ENCODE measurements around the gene MEIS2. TPM values are rescaled to one million over a fixed set of nuclear protein-coding genes. Genes with fewer than 3 reads are reported as not detected.

MEIS2 gene
- total RNA-seq, 5 donors from 2014 or later (not counting 1 experiment from before 2014, with no cell fraction given): 0.38 to 0.54 TPM; not detected in 3

DNA sequence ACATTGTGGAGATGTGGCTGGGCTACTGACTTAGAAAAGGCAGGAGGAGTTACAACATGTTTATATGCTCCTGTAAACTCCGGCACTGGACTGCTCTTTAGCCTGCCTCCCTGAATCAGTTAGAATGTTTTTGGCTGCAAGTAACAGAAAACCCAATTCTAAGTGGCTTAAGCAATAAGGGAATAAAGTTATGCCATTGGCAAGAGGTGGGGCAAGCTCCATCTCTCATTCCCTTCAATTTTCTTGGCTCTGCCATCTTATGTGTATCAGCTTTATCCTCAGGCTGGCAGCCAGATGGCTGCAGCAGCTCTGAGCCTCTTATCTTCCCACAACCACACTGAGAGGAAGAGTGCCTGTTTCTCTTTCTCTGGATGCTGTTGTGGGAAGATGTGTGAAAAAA lies 22.4 kb upstream of the MEIS2 start:
- Histone ChIP-seq H3K4me3 (ENCODE audit: control insufficient read depth in 1 of 2, extremely low read depth in 1 of 2, low read length in 1 of 2) (no peak overlapping the region), H3K4me1 (ENCODE audit: control insufficient read depth in 1 of 2, extremely low read depth in 1 of 2, insufficient read depth in 2 of 2, low read length in 2 of 2) (no peaks in the 10 kb centered on the region), H3K27ac (ENCODE audit: low read length) (no peak overlapping the region), H3K9me3 (no peaks in the 10 kb centered on the region), H3K27me3 (replicated peaks in 1 of 2; ENCODE audit: control insufficient read depth in 2 of 2, extremely low read depth in 1 of 2, insufficient read depth in 2 of 2, low read length in 1 of 2) (no peaks in the 10 kb centered on the region), H3K36me3 (ENCODE audit: control insufficient read depth in 2 of 2, extremely low read depth in 1 of 2, insufficient read depth in 1 of 2, low read length in 1 of 2) (no peaks in the 10 kb centered on the region)
- no peaks in the 10 kb centered on the region for H3K9me3 Mint-ChIP-seq
- 100% methylated on average over 1 of the region's 1 CpG for WGBS (ENCODE audit: insufficient coverage)
- no peak overlapping the region for H3K4me3 Mint-ChIP-seq
- H3K27me3 Mint-ChIP-seq: peaks cover 6 to 10% of the 10 kb centered on the region in 2 donors
- H3K4me1 Mint-ChIP-seq: no peaks in the 10 kb centered on the region
- ATAC-seq (replicated peaks in 1 of 4) (no peak), DNase-seq (no peak)
- ChIA-PET POLR2A (no interaction called here), CTCF (no interaction called here)
- H3K36me3 Mint-ChIP-seq: no peaks in the 10 kb centered on the region
- no peak overlapping the region for H3K27ac Mint-ChIP-seq

DNA sequence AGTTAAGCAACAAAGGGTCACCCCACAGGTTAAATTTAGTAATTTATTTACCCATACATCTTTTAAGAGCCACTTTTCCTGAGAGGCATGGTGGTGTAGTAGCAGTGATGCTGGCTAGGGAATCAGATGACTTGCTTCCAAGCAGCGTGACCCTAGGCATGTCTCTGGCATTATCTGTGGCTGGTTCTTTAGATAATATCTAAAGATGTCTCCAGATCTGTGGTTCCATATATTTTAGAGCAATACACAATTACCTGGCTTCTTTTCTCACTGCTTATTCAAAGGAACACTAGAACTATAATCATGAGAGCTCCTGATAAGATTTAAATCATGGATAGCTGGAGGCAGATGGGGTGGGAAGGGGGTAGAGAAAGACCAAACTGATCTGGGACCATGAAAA lies 21.1 kb upstream of the MEIS2 start:
- DNase-seq (no peak), ATAC-seq (replicated peaks in 1 of 4) (no peak)
- Histone ChIP-seq H3K36me3 (ENCODE audit: control insufficient read depth in 2 of 2, extremely low read depth in 1 of 2, insufficient read depth in 1 of 2, low read length in 1 of 2) (no peaks in the 10 kb centered on the region), H3K4me1 (ENCODE audit: control insufficient read depth in 1 of 2, extremely low read depth in 1 of 2, insufficient read depth in 2 of 2, low read length in 2 of 2) (no peaks in the 10 kb centered on the region), H3K9me3 (no peaks in the 10 kb centered on the region), H3K4me3 (ENCODE audit: control insufficient read depth in 1 of 2, extremely low read depth in 1 of 2, low read length in 1 of 2) (no peak overlapping the region), H3K27me3 (replicated peaks in 1 of 2; ENCODE audit: control insufficient read depth in 2 of 2, extremely low read depth in 1 of 2, insufficient read depth in 2 of 2, low read length in 1 of 2) (no peaks in the 10 kb centered on the region), H3K27ac (ENCODE audit: low read length) (no peak overlapping the region)
- Mint-ChIP-seq H3K4me3 (no peak overlapping the region), H3K9me3 (no peaks in the 10 kb centered on the region), H3K36me3 (no peaks in the 10 kb centered on the region), H3K27me3 (peaks cover 6 to 10% of the 10 kb centered on the region in 2 donors), H3K27ac (no peak overlapping the region), H3K4me1 (no peaks in the 10 kb centered on the region)
- CTCF ChIA-PET: no interaction called here
- POLR2A ChIA-PET: interaction anchor here in 1 of 2 donors (0.7 kb wide), 1 partner anchor 9 kb away, joined by 3 read pairs; no protein-coding TSS in a partner anchor
- no CpG with 5 or more reads among the region's 1 CpG for WGBS (ENCODE audit: insufficient coverage)

DNA sequence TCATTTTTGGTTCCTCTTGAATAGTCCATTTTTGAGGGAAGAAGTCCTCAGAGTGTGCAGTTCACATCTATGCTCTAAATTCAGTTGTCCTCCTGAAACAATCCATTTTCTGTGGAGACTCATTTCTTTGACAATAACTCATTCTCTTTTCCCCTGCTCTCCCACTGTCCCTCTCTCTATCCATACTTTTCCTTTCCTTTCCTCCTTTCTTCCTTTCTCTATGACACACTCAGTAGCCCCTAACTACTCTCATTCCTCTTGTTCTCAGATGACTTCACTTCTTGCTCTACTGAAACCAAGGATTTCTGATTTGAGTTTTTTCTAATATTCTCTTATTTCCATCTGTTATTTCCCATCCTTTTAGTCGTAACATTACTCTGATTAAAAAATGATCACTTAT lies 16.7 kb upstream of the MEIS2 start:
- peaks cover 3 to 7% of the 10 kb centered on the region in 2 experiments for H3K27me3 ChIP-seq (replicated peaks in 1 of 2; ENCODE audit: control insufficient read depth in 2 of 2, extremely low read depth in 1 of 2, insufficient read depth in 2 of 2, low read length in 1 of 2)
- H3K27me3 Mint-ChIP-seq: peaks cover 31 to 34% of the 10 kb centered on the region in 2 donors
- no peaks in the 10 kb centered on the region for H3K9me3 ChIP-seq
- no peaks in the 10 kb centered on the region for H3K4me1 ChIP-seq (ENCODE audit: control insufficient read depth in 1 of 2, extremely low read depth in 1 of 2, insufficient read depth in 2 of 2, low read length in 2 of 2)
- ChIA-PET POLR2A (no interaction called here), CTCF (no interaction called here)
- no CpG with 5 or more reads among the region's 1 CpG for WGBS (ENCODE audit: insufficient coverage)
- H3K27ac Mint-ChIP-seq: no peak overlapping the region
- H3K4me3 ChIP-seq (ENCODE audit: control insufficient read depth in 1 of 2, extremely low read depth in 1 of 2, low read length in 1 of 2): no peak overlapping the region
- H3K9me3 Mint-ChIP-seq: no peaks in the 10 kb centered on the region
- no peak overlapping the region for H3K4me3 Mint-ChIP-seq
- ATAC-seq (replicated peaks in 1 of 4): no peak
- H3K27ac ChIP-seq (ENCODE audit: low read length): no peak overlapping the region
- DNase-seq: no peak
- H3K4me1 Mint-ChIP-seq: peaks cover 0 to 2% (median under 1%) of the 10 kb centered on the region in 3 donors
- H3K36me3 ChIP-seq (ENCODE audit: control insufficient read depth in 2 of 2, extremely low read depth in 1 of 2, insufficient read depth in 1 of 2, low read length in 1 of 2): no peaks in the 10 kb centered on the region
- no peaks in the 10 kb centered on the region for H3K36me3 Mint-ChIP-seq

DNA sequence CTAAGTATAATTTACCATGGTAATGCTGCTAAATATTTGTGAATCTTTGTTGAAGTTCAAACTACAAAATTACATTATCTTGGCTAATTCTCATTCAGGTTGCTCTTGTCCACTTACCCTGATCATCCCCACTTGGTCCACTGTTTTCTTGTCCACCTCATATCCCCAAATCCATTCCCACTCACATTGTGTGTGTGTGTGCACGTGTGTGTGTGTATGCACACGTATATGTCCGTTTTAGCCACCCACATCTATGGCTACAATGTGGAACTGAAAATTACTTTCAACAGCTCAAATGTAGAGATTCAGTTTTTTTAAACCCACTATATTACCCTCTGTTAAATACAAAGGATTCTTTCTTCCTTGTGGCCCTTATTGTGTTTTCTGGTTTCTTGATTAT lies 15.2 kb upstream of the MEIS2 start:
- DNase-seq: no peak
- no peak overlapping the region for H3K4me3 ChIP-seq (ENCODE audit: control insufficient read depth in 1 of 2, extremely low read depth in 1 of 2, low read length in 1 of 2)
- H3K9me3 Mint-ChIP-seq: peaks cover 0 to 4% (median 3%) of the 10 kb centered on the region in 3 donors
- H3K27me3 ChIP-seq (replicated peaks in 1 of 2; ENCODE audit: control insufficient read depth in 2 of 2, extremely low read depth in 1 of 2, insufficient read depth in 2 of 2, low read length in 1 of 2): peaks cover 5 to 20% of the 10 kb centered on the region in 2 experiments
- no peaks in the 10 kb centered on the region for H3K9me3 ChIP-seq
- H3K27ac ChIP-seq (ENCODE audit: low read length): no peak overlapping the region
- no peaks in the 10 kb centered on the region for H3K36me3 ChIP-seq (ENCODE audit: control insufficient read depth in 2 of 2, extremely low read depth in 1 of 2, insufficient read depth in 1 of 2, low read length in 1 of 2)
- ATAC-seq (replicated peaks in 1 of 4): no peak
- H3K4me1 Mint-ChIP-seq: peaks cover 11 to 15% (median 12%) of the 10 kb centered on the region in 3 donors
- no peak overlapping the region for H3K4me3 Mint-ChIP-seq
- peaks cover 0 to 5% of the 10 kb centered on the region in 2 experiments for H3K4me1 ChIP-seq (ENCODE audit: control insufficient read depth in 1 of 2, extremely low read depth in 1 of 2, insufficient read depth in 2 of 2, low read length in 2 of 2)
- no peak overlapping the region for H3K27ac Mint-ChIP-seq
- H3K36me3 Mint-ChIP-seq: no peaks in the 10 kb centered on the region
- H3K27me3 Mint-ChIP-seq: peaks cover 40 to 41% of the 10 kb centered on the region in 2 donors
- ChIA-PET POLR2A (no interaction called here), CTCF (no interaction called here)
- no CpG with 5 or more reads among the region's 3 CpGs for WGBS (ENCODE audit: insufficient coverage)

DNA sequence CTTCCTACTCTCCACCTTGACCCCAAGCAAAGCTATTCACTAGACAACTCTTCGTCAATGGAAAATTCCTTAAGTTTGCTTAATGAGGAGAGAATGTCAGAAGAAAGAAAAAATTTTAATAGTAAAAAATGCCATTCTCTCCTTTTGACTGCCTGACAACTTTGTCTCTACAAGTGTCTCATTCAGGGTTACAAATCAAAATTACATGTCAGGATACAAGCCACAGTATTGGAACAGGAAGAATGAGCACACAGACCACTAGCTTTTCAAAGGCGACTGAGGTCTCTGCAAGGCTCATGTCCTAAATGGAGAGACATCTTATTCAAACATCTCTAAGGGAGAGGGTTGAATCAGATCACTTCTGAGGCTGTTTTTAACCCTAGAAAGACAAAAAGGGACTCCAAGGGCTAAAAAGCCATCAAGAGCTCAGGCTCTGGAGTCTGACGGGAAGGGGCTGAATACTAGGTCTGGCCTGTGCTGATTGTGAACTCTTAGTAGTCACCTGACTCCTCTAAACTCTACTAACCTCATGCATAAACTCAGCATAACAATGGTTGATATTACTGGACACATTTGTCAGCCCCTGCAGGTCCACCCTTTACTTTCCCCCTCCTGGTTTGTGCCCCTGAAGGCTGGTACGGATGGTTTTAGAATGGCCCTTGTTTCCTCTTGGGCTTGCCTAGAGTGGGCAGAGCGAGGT lies 12.8 kb upstream of the MEIS2 start:
- Mint-ChIP-seq H3K36me3 (no peaks in the 10 kb centered on the region), H3K27me3 (peaks cover 62% of the 10 kb centered on the region in 2 donors), H3K4me3 (no peak overlapping the region), H3K27ac (no peak overlapping the region), H3K9me3 (peaks cover 3 to 8% (median 4%) of the 10 kb centered on the region in 3 donors), H3K4me1 (peaks cover 19 to 24% (median 22%) of the 10 kb centered on the region in 3 donors)
- H3K27ac ChIP-seq (ENCODE audit: low read length): no peak overlapping the region
- 54% methylated on average over 2 of the region's 5 CpGs for WGBS (ENCODE audit: insufficient coverage)
- POLR2A ChIA-PET: no interaction called here
- no peak overlapping the region for H3K4me3 ChIP-seq (ENCODE audit: control insufficient read depth in 1 of 2, extremely low read depth in 1 of 2, low read length in 1 of 2)
- DNase-seq (no peak), ATAC-seq (replicated peaks in 1 of 4) (no peak)
- CTCF ChIA-PET: no interaction called here
- no peaks in the 10 kb centered on the region for H3K36me3 ChIP-seq (ENCODE audit: control insufficient read depth in 2 of 2, extremely low read depth in 1 of 2, insufficient read depth in 1 of 2, low read length in 1 of 2)
- peaks cover 0 to 10% of the 10 kb centered on the region in 2 experiments for H3K4me1 ChIP-seq (ENCODE audit: control insufficient read depth in 1 of 2, extremely low read depth in 1 of 2, insufficient read depth in 2 of 2, low read length in 2 of 2)
- H3K9me3 ChIP-seq: no peaks in the 10 kb centered on the region
- H3K27me3 ChIP-seq (replicated peaks in 1 of 2; ENCODE audit: control insufficient read depth in 2 of 2, extremely low read depth in 1 of 2, insufficient read depth in 2 of 2, low read length in 1 of 2): peaks cover 8 to 30% of the 10 kb centered on the region in 2 experiments

DNA sequence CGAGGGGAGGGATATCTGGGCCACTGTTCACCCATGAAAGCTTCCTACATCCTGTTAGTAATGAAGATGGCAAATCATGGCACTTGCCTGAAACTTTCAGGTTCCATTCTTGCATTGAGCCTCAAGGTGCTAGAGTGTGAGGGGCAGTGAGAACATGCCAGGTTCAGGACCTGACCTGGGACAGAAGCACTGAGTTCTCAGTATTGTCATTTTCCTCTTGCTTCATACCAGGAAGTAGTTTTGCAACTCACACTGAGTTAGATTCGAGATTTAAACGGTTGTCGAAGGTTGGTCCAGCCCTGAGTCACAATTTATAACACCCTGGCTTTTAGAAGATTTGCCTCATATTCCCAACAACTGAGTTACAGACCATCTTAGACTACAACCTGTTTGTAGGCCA lies 11.8 kb upstream of the MEIS2 start:
- H3K36me3 Mint-ChIP-seq: no peaks in the 10 kb centered on the region
- peaks cover 3 to 8% (median 4%) of the 10 kb centered on the region in 3 donors for H3K9me3 Mint-ChIP-seq
- POLR2A ChIA-PET: no interaction called here
- Histone ChIP-seq H3K4me1 (ENCODE audit: control insufficient read depth in 1 of 2, extremely low read depth in 1 of 2, insufficient read depth in 2 of 2, low read length in 2 of 2) (peaks cover 0 to 10% of the 10 kb centered on the region in 2 experiments), H3K4me3 (ENCODE audit: control insufficient read depth in 1 of 2, extremely low read depth in 1 of 2, low read length in 1 of 2) (no peak overlapping the region), H3K36me3 (ENCODE audit: control insufficient read depth in 2 of 2, extremely low read depth in 1 of 2, insufficient read depth in 1 of 2, low read length in 1 of 2) (no peaks in the 10 kb centered on the region), H3K9me3 (no peaks in the 10 kb centered on the region), H3K27ac (ENCODE audit: low read length) (no peak overlapping the region), H3K27me3 (replicated peaks in 1 of 2; ENCODE audit: control insufficient read depth in 2 of 2, extremely low read depth in 1 of 2, insufficient read depth in 2 of 2, low read length in 1 of 2) (peaks cover 12 to 37% of the 10 kb centered on the region in 2 experiments)
- no peak overlapping the region for H3K27ac Mint-ChIP-seq
- peak overlapping the region in 1 of 3 donors; percentile 33 for H3K4me3 Mint-ChIP-seq
- ATAC-seq (replicated peaks in 1 of 4) (no peak), DNase-seq (no peak)
- peaks cover 71 to 72% of the 10 kb centered on the region in 2 donors for H3K27me3 Mint-ChIP-seq
- 20% methylated on average over 1 of the region's 4 CpGs for WGBS (ENCODE audit: insufficient coverage)
- peaks cover 19 to 24% (median 22%) of the 10 kb centered on the region in 3 donors for H3K4me1 Mint-ChIP-seq
- CTCF ChIA-PET: no interaction called here

Data from T-cell (primary cell).